Smooth muscle cell (in vitro differentiated cells): Measurements from ENCODE around the gene HOXD12. TPM values are rescaled to one million over a fixed set of nuclear protein-coding genes. Genes with fewer than 3 reads are reported as not detected.

Source experiments
- DNase-seq: peaks from one replicate; lab custom pipeline; 2025; ENCODE audit not compliant: unreplicated experiment; lab: John Stamatoyannopoulos, UW
- H2AFZ ChIP-seq: fragments of 200-600 bp; sonication (generic); 2 replicates; pipeline ENCODE4 v1.6.0; 2016; ENCODE audit warnings: antibody characterized with exemption, low read depth, mild to moderate bottlenecking
- H3F3A ChIP-seq: fragments of 200-600 bp; sonication (generic); 2 replicates; pipeline ENCODE4 v1.6.0; 2017; ENCODE audit warnings: antibody characterized with exemption, low read depth
- H3K27ac ChIP-seq: fragments of 200-600 bp; sonication (generic); 2 replicates; pipeline ENCODE4 v1.5.1; 2016; ENCODE audit warnings: low read depth, mild to moderate bottlenecking
- H3K27me3 ChIP-seq: fragments of 200-600 bp; sonication (generic); 2 replicates; pipeline ENCODE4 v1.6.1; 2016; ENCODE audit warnings: low read depth, mild to moderate bottlenecking
- H3K36me3 ChIP-seq: fragments of 200-600 bp; sonication (generic); 2 replicates; pipeline ENCODE4 v1.5.1; 2016; ENCODE audit warnings: low read depth
- H3K4me1 ChIP-seq: fragments of 200-600 bp; sonication (generic); 2 replicates; pipeline ENCODE4 v1.5.1; 2016; ENCODE audit warnings: low read depth
- H3K4me2 ChIP-seq: fragments of 200-600 bp; sonication (generic); 2 replicates; pipeline ENCODE4 v1.6.0; 2016; ENCODE audit warnings: mild to moderate bottlenecking
- H3K4me3 ChIP-seq: fragments of 200-600 bp; sonication (generic); 2 replicates; pipeline ENCODE4 v1.5.1; 2016; ENCODE audit warnings: mild to moderate bottlenecking
- H3K79me2 ChIP-seq: fragments of 200-600 bp; sonication (generic); 2 replicates; pipeline ENCODE4 v1.6.0; 2016; ENCODE audit warnings: low read depth, mild to moderate bottlenecking
- H3K9ac ChIP-seq: fragments of 200-600 bp; sonication (generic); 2 replicates; pipeline ENCODE4 v1.6.0; 2016; ENCODE audit warnings: low read depth
- H3K9me3 ChIP-seq: fragments of 200-600 bp; sonication (generic); replicated peaks from 2 replicates; pipeline ENCODE4 v1.5.1; 2016; ENCODE audit warnings: low read depth
- H4K20me1 ChIP-seq: fragments of 200-600 bp; sonication (generic); 2 replicates; pipeline ENCODE4 v1.6.0; 2016; ENCODE audit warnings: low read depth
- CTCF ChIP-seq: fragments of 200-600 bp; sonication (generic); IDR thresholded peaks from 2 replicates; pipeline ENCODE4 v1.5.1; 2017; ENCODE audit warnings: borderline replicate concordance, mild to moderate bottlenecking, antibody characterized with exemption; ENCODE audit not compliant: insufficient read depth, poor library complexity, severe bottlenecking
- WGBS: methylation state at CpG from one replicate; pipeline ENCODE4 v1.1.7; 2016; ENCODE audit warnings: low lambda C conversion rate; 5-methylcytosine and 5-hydroxymethylcytosine counted together
- polyA plus RNA-seq: library from polyadenylated mRNA; unstranded; fragments of >200 nt; fragmentation: Nextera tagmentation; extraction: Ambion mirVana; gene quantifications from 2 replicates; pipeline ENCODE4 v1.2.1, GENCODE V29; 2016
- total RNA-seq: library from RNA; depleted of rRNA; stranded (reverse); fragments of >200 nt; gene quantifications from 2 replicates; pipeline ENCODE4 v1.2.3, GENCODE V29; 2014

Gene HOXD12
- total and polyA plus RNA-seq, 2 experiments from 2014 or later = not detected

DNA sequence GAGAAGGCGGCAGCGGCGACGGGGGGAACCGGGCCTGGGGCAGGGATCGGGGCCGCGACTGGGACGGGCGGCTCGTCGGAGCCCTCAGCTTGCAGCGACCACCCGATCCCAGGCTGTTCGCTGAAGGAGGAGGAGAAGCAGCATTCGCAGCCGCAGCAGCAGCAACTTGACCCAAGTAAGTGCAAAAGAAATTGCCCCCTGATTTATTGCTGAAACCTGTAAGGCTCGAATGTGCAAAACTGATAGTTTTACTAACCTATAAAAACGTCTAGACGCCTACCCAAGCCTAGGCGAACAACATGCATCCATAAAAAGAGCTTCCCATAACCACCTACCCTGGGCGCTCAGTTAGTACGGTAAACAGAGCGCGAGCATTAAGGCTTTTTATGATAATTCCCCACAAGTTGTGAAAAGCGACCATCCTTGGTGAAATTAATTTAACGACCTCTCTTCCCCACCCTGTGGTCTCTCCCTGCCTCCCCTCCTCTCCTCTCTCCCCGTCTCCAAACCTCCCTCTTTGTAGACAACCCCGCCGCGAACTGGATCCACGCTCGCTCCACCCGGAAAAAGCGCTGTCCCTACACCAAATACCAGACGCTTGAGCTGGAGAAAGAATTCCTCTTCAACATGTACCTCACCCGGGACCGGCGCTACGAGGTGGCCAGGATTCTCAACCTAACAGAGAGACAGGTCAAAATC lies 24.0 kb downstream of the HOXD12 start:
- Histone ChIP-seq H3K4me3 (peak overlapping the region; percentile 45), H3K4me1 (no peaks in the 10 kb centered on the region), H3K27ac (no peak overlapping the region), H3K9ac (no peak overlapping the region), H3K27me3 (peaks cover 100% of the 10 kb centered on the region), H4K20me1 (peaks cover 58% of the 10 kb centered on the region), H3F3A (no peaks in the 10 kb centered on the region), H2AFZ (no peak overlapping the region), H3K9me3 (no peaks in the 10 kb centered on the region), H3K79me2 (no peaks in the 10 kb centered on the region), H3K36me3 (no peaks in the 10 kb centered on the region), H3K4me2 (peak overlapping the region; percentile 87)
- 13% methylated on average over 38 of the region's 40 CpGs for WGBS
- TF ChIP-seq CTCF = no peak
- no peak for DNase-seq

DNA sequence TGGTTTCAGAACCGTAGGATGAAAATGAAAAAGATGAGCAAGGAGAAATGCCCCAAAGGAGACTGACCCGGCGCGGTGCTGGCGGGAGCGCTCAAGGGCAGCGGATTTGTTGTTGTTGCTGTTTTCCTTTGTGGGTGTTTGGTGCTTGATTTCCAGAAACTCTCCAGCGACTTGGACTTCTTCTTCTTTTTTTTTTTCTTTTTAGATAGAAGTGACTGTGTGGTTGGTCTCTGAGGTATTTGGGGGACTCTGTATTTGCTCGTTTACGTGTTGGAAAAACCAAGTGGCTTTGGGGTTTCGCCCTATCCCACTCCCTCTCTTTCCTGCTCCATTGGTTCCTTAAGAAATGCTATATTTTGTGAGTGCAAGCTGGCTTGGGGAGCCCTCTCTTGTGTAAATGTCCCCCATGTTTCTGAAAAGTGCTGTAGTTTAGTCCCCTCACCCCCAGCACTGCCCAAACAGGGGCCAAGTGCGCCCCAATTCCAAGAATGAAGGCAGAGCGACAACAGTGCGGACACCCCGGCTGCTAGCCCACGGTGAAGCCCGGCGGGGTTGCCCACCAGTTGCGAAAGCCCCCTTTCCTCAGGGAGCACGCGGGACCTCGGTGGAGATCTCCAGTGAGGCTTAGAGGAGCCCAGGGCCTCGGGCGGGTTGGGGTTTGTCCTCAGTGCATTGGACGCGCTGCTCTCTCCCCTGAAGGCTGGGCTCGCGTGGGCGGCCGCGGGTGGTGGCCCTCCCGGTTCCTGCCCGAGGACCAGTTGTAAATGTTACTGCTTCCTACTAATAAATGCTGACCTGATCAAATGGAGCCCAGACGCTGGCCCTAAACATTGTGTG lies 24.7 kb downstream of the HOXD12 start:
- Histone ChIP-seq H2AFZ (no peak overlapping the region), H3K9ac (no peak overlapping the region), H3K4me1 (peaks cover 3% of the 10 kb centered on the region), H3K4me3 (no peak overlapping the region), H3K36me3 (no peaks in the 10 kb centered on the region), H3K9me3 (no peaks in the 10 kb centered on the region), H3K79me2 (no peaks in the 10 kb centered on the region), H3K4me2 (no peak overlapping the region), H4K20me1 (peaks cover 51% of the 10 kb centered on the region), H3K27me3 (peaks cover 100% of the 10 kb centered on the region), H3K27ac (no peak overlapping the region), H3F3A (no peaks in the 10 kb centered on the region)
- no peak for DNase-seq
- WGBS = 45% methylated on average over 32 of the region's 34 CpGs
- TF ChIP-seq CTCF = no peak

DNA sequence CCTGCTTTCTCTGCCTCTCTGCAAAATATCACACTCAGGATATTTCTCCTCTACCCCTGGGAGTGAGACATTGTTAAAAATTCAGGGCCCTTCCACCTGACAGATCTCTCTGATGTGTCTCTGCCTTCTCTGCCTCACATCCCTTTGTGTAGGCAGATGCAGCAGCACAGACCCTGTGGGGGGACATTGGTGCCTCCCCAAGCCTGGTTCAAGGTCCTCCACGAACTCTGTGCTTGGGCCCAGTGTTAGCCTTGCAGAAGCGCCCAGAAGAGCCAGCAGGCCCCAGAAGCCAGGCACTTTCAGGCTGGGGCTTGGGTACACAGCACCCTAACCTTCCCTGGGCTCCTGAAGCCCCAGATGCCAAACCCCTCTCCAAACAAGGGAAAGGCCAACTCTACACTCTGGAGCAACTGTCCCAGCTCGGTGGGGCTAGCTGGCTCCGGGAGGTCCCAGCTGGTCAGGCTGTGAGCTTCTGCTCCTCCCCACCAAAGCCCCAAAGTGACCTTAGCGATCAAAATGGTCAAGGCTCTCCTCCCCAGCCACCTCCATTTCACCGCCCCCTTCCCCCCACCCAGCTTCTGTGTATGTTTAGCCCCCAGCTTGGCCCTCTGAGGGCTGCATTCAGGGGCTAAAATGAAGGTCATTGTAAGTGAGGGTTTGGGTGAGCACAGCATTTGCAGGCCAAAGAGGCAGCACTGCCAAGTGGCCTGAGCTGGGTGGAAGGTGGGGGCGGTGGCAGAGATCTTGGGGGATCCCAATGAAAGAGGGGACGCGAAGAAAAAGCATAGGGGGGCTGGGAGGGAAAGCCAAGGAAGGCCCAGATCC lies 25.6 kb downstream of the HOXD12 start:
- H2AFZ ChIP-seq = no peak overlapping the region
- H3K4me3 ChIP-seq = no peak overlapping the region
- H3K4me1 ChIP-seq = peaks cover 7% of the 10 kb centered on the region
- H3F3A ChIP-seq = no peaks in the 10 kb centered on the region
- peaks cover 43% of the 10 kb centered on the region for H4K20me1 ChIP-seq
- no peak overlapping the region for H3K27ac ChIP-seq
- no peak overlapping the region for H3K4me2 ChIP-seq
- WGBS = 46% methylated on average over 8 of the region's 9 CpGs
- H3K27me3 ChIP-seq = peaks cover 98% of the 10 kb centered on the region
- no peak for DNase-seq
- no peak for TF ChIP-seq CTCF
- H3K9me3 ChIP-seq = no peaks in the 10 kb centered on the region
- H3K9ac ChIP-seq = no peak overlapping the region
- no peaks in the 10 kb centered on the region for H3K36me3 ChIP-seq
- H3K79me2 ChIP-seq = no peaks in the 10 kb centered on the region
